Measurements from ENCODE around the gene SLC44A1.

Gene SLC44A1

DNA sequence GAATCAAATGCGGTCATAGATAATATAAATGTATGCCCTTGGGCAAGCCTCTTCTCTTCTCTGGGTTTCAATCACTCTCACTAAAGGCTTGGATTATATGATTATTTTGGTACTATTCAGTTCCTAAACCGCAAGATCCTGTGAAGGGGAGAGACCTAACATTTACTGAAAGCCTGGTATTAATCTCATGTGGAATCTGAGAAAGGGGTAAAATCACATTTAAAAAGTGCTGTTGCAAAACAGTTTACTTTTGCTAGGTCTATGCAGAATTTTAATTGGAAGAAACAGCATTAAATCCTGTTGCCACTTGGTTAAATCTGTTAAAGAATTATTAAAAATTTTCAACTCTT, 50.7 kb downstream of the SLC44A1 start:
- no peak for FAIRE-seq
- no peak for DNase-seq (ENCODE audit: extremely low spot score, insufficient read length, low read depth)

DNA sequence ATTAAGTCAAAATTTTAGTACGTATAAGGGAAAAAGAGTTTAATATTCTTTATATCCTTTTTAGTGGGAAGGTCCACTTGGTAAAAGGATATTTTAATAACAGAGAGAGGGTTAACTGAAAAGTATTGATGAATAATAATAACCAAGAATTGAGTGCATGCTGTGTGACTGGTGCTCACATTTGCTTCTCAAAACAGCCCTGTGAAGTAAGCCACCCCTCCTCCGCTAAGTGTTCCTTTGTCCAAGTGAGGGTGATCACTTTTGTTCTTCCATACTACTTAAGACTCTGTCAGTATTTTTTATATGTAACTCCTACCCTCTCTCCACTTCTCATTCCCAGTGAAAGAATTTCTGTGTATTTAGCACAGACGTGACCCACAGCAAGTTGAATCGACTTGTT, 51.5 kb downstream of the SLC44A1 start:
- no peak for DNase-seq (ENCODE audit: extremely low spot score, insufficient read length, low read depth)

DNA sequence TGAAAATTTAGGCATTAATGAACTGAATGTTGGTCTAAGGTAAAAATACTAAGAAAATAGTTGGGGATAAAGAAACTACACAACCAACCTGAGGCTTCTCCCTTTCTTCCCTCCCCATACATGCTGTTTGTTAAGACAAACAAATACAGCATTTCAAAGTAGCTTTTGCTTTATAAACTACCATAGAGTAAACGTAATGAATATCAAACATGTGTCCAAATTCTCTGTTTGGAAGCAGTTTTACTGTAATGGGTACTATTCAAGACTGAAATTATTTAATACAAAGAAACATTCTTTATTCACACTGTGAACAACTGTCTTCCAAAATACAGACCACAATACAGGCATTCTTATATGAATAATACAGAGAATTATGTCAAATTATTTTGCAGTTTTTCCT, 52.0 kb downstream of the SLC44A1 start:
- no peak for DNase-seq (ENCODE audit: extremely low spot score, insufficient read length, low read depth)
- FAIRE-seq, result no peak

More for the DNA sequence above, 51.5 kb downstream of the SLC44A1 start:
- FAIRE-seq, result no peak

- FAIRE-seq (no peak), DNase-seq (ENCODE audit: extremely low spot score, insufficient read length, low read depth) (no peak)
Observed at GRCh38 chr9:105296877-105297287, 52.4 kb downstream of the SLC44A1 start.

- DNase-seq (ENCODE audit: extremely low spot score, insufficient read length, low read depth) (no peak), FAIRE-seq (no peak)
Observed at GRCh38 chr9:105297442-105298075, 53.1 kb downstream of the SLC44A1 start.

- FAIRE-seq (no peak), DNase-seq (ENCODE audit: extremely low spot score, insufficient read length, low read depth) (no peak)
Observed at GRCh38 chr9:105299190-105299854, 54.9 kb downstream of the SLC44A1 start.

DNA sequence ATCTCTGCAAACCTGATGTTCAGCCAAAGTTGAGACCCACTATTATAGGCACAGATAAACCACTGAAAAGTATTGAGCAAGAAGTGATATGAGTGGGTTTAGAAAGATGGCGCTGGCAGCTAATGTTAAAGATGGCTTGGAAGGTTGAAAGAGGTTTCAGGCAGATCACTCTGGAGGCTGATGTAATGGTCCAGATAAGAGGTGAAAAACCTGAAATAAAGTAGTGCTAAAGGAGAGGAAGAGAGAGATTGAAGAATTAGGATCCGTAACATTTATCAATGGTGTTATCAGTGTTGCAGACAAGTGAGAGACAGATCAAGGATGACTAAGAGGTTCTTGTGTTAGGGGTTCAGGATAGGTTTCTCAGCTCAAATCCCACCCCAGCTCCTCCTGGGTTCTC, 58.3 kb downstream of the SLC44A1 start:
- no peak for DNase-seq (ENCODE audit: extremely low spot score, insufficient read length, low read depth)
- FAIRE-seq, result no peak

DNA sequence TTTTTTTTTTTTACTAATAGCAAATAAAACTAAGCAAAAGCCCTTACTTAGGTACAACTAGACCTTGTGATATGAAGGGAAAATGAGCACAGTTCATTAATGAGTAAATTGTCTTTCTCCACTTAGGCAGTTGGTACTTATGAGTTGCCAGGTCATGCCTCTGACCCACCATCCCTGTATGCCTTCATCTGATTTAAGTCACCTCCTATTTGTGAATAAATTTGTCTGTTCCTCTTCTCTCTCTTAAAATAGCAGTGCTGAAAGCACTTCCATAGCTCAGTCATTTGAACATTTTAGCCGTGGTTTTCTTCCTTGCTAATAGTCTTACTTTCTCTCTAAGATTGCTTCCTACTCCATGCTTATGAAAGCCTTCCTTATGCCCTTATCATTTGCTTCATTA, 61.4 kb downstream of the SLC44A1 start:
- DNase-seq (ENCODE audit: extremely low spot score, insufficient read length, low read depth) (no peak), FAIRE-seq (no peak)

GRCh38 chr9:105306351-105307140, 62.1 kb downstream of the SLC44A1 start:
- DNase-seq (ENCODE audit: extremely low spot score, insufficient read length, low read depth) (no peak), FAIRE-seq (no peak)

- DNase-seq (ENCODE audit: extremely low spot score, insufficient read length, low read depth), result no peak
- FAIRE-seq, result peak; percentile 48
Observed at GRCh38 chr9:105307591-105308130, 63.2 kb downstream of the SLC44A1 start.

DNA sequence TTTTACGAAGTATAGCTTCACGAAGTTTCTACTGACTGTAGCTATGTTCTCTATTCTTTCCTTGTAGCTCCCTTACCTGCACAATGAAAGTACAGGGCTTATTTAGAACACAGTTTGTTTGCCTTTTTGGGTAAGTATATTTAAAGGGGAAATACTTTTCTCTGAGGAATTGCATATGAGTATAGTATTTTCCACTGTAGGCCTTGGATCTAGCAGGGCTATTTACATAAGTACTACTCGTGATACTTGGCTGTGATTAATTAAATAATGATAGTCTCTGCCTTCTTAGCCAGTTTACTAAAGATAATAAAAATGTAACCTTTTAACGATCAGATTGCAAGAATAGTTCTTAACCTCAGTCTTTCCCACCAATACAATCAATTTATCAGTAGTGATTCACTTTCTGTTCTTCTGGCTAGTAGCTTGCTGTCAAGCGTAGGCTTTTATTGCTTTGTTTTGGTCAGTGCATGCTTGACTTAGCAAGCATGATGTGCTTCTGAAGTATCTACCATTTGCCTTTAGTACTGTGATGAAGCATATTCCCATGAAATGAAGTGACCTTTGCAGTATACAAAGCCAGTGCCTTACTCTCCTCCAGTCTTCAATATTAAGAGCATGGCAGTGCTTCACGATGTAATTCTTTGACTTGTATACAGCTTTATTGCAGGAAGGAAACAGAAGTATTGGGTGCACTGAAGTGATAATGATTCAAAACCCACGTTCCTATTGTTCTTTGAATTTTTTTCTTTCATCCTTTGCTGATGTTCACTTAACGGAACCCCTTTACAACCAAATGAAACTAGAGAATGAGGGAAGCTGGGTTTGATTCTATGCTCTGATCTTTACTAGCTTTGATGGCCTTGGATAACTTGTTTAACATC, 64.2 kb downstream of the SLC44A1 start:
- FAIRE-seq (no peak), DNase-seq (ENCODE audit: extremely low spot score, insufficient read length, low read depth) (no peak)

DNA sequence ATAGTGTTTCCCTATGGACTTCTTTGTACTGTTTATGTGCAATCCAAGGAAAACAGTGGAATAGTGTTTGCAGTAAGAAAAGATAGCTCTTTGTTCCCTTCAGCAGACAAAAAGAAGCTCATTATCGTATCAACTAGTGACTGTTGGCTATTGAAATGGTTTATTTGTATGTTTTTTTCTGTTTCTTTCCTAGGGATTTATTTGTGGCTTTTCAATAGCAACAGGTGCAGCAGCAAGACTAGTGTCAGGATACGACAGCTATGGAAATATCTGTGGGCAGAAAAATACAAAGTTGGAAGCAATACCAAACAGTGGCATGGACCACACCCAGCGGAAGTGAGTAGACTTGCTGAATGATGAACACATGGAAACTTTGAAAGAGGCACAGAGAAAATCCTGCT, 65.1 kb downstream of the SLC44A1 start:
- no peak for DNase-seq (ENCODE audit: extremely low spot score, insufficient read length, low read depth)
- no peak for FAIRE-seq

DNA sequence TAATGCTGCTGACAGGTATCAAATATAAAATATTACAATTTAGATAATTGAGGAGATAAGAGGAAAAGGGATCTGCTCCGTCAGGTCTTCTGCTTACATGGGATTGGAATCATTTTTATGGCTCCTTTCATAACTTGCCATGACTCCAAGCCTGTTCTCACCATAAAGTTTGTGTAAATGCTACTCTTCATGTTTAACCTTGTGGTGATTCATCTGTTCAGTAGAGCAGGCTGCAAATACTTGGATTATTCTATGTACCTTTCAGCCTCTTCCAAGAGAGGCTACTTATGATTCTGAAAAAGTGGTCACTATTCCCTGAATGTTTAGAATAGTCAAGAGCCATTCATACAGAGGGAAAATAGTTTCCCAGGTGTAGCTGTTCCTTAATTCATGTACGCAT, 66.9 kb downstream of the SLC44A1 start:
- DNase-seq (ENCODE audit: extremely low spot score, insufficient read length, low read depth) (no peak), FAIRE-seq (no peak)

GRCh38 chr9:105313238-105313637, 68.8 kb downstream of the SLC44A1 start:
- DNase-seq (ENCODE audit: extremely low spot score, insufficient read length, low read depth) (no peak), FAIRE-seq (no peak)

GRCh38 chr9:105316703-105317102, 72.3 kb downstream of the SLC44A1 start:
- DNase-seq (ENCODE audit: extremely low spot score, insufficient read length, low read depth), result no peak
- FAIRE-seq, result no peak

DNA sequence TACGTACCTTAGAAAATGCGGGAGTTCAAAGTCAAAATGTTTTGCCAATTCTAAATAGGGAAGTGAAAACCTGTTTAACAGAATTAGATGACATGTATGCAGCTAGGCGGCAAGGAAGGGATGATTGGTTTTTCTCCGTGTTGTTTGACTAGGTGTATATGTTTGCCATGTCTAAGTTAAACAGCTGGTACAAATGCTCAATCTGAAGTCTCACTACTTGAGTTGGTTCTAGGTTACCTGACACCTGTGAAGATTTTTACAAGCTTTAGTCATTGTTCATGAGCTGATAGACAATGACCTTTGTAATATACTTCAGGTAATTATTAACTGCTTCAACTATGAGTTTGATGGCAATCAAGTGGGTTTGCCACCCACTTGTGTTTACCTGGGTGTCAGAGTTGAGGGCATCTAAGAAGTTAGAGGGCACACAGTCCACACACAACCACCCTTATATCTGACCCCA, 74.3 kb downstream of the SLC44A1 start:
- DNase-seq (ENCODE audit: extremely low spot score, insufficient read length, low read depth), result no peak
- FAIRE-seq, result peak; percentile 73

DNA sequence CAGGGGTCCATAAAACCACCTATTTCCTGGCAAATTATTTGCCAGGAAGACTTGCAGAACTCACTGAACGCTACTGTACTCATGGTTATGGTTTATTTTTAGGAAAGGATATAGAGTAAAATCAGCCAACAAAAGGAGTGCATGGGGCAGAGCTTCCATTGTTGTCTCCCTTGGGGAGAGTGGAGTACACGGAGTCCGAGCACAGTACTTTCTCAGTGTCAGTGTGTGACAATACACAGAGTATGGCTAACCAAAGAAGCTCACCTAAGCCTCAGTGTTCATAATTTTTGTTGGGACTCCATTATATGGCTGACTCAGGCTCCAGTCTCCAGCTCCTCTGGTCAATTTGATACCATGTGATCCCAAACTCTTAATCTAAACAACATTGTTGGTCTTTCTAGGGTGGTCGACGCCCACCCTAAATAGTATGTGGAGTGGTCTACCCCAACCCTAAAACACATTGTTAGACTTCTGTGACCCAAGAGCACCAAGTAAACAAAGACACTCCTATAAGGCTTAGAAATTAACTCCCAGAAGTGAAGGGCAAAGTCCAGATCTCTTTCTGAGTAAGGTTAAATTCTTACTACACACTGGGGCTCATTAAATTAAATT, 74.9 kb downstream of the SLC44A1 start:
- DNase-seq (ENCODE audit: extremely low spot score, insufficient read length, low read depth) (no peak), FAIRE-seq (no peak)

DNA sequence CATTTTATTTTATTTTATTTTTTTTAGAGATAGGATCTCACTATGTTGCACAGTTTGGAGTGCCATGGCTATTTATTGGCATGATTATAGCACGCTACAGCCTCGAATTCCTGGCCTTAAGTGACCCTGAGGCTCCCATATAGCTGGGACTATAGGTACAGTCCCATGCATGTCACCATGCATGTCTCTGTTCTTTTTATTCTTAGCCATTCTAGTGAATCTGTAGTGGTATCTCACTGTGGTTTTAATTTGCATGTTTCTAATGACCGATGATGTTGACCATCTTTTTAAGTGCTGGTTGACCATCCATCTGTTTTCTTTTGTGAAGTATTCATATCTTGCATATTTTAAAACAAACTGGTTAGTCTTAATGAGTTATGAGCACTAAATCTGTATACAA, 76.1 kb downstream of the SLC44A1 start:
- peak; percentile 62 for FAIRE-seq
- no peak for DNase-seq (ENCODE audit: extremely low spot score, insufficient read length, low read depth)

GRCh38 chr9:105328296-105328695, 83.8 kb downstream of the SLC44A1 start:
- FAIRE-seq, result no peak

More at GRCh38 chr9:105328296-105328695, 83.8 kb downstream of the SLC44A1 start:
- DNase-seq (ENCODE audit: extremely low spot score, insufficient read length, low read depth), result no peak

All from GM18507 (cell line).